H1 (cell line): ENCODE results near the gene ARAP3. TPM values are rescaled to one million over a fixed set of nuclear protein-coding genes. Genes with fewer than 3 reads are reported as not detected.

Experiments used
- CBX5 ChIP-seq: fragments of 300-800, 300-1000 bp; sonication (generic); IDR thresholded peaks from 2 replicates; pipeline ENCODE4 v1.7.1; 2016; ENCODE audit warnings: antibody characterized with exemption, low read length, low read depth
- KDM1A ChIP-seq: fragments of 200-600, 300-600 bp; sonication (generic); IDR thresholded peaks from 2 replicates; pipeline ENCODE4 v1.7.1; 2016; ENCODE audit warnings: mild to moderate bottlenecking, low read length, borderline replicate concordance
- PHF8 ChIP-seq: fragments of 200-600 bp; sonication (generic); conservative IDR thresholded peaks from 2 replicates; pipeline ENCODE4 v1.7.1; 2012; ENCODE audit warnings: low read depth, mild to moderate bottlenecking, inconsistent platforms, low read length, moderate library complexity
- SIN3A ChIP-seq, 2 experiments: IDR thresholded peaks in 1 of 2; conservative IDR thresholded peaks in 1 of 2; 2 replicates each; pipeline ENCODE4 v1.6.1; 2011 to 2012; ENCODE audit warnings: low read length in 2 of 2, improper control_type of control experiment in 1 of 2, low read depth in 1 of 2, mild to moderate bottlenecking in 1 of 2
- TBP ChIP-seq: IDR thresholded peaks from 2 replicates; pipeline ENCODE4 v1.6.1; 2011; ENCODE audit warnings: low read depth, low read length, improper control_type of control experiment
- TEAD4 ChIP-seq: IDR thresholded peaks from 2 replicates; pipeline ENCODE4 v1.6.1; 2012; ENCODE audit warnings: low read depth, low read length, inconsistent platforms, mixed read lengths
- YY1 ChIP-seq: IDR thresholded peaks from 2 replicates; pipeline ENCODE4 v1.6.1; 2011; ENCODE audit warnings: low read depth, mild to moderate bottlenecking, low read length
- polyA plus RNA-seq, 7 experiments: library from polyadenylated mRNA; depleted of rRNA in 3 of 7; stranded (reverse) in 5 of 7; unstranded in 2 of 7; fragments of >200 nt in 5 of 7; fragments of 200-250 nt in 2 of 7; gene quantifications; 1 replicate in 5 of 7; 2 replicates in 1 of 7; 4 replicates in 1 of 7; pipeline versions ENCODE4 v1.2.1 to v1.2.3, GENCODE V29; 2011 to 2013; ENCODE audit warnings: missing spikeins in 2 of 7, mixed read lengths in 2 of 7
- total RNA-seq: library from RNA; stranded (reverse); fragmentation: NEBNext Ultra II Directional; extraction: Animal tissue kit (Norgen Biotek cat#: 25700); gene quantifications from 2 replicates; pipeline ENCODE4 v1.2.1, GENCODE V29; 2021
- TF ChIP-seq, protein P1 (sequence below): fragments of 300-600 bp; sonication (generic); IDR thresholded peaks from 2 replicates; pipeline ENCODE4 v1.7.1; 2012; ENCODE audit warnings: low read length, moderate library complexity, mild to moderate bottlenecking, inconsistent platforms; ENCODE audit not compliant: insufficient replicate concordance
- TF ChIP-seq, protein P2 (sequence below): IDR thresholded peaks from 2 replicates; pipeline ENCODE4 v1.6.1; 2012; ENCODE audit warnings: inconsistent platforms

The ARAP3 gene
- total and polyA plus RNA-seq, 2 of the 8 experiments (the other 6 are each of a cell fraction or from before 2014, with no cell fraction given), result 14.4 to 48.6 TPM

DNA sequence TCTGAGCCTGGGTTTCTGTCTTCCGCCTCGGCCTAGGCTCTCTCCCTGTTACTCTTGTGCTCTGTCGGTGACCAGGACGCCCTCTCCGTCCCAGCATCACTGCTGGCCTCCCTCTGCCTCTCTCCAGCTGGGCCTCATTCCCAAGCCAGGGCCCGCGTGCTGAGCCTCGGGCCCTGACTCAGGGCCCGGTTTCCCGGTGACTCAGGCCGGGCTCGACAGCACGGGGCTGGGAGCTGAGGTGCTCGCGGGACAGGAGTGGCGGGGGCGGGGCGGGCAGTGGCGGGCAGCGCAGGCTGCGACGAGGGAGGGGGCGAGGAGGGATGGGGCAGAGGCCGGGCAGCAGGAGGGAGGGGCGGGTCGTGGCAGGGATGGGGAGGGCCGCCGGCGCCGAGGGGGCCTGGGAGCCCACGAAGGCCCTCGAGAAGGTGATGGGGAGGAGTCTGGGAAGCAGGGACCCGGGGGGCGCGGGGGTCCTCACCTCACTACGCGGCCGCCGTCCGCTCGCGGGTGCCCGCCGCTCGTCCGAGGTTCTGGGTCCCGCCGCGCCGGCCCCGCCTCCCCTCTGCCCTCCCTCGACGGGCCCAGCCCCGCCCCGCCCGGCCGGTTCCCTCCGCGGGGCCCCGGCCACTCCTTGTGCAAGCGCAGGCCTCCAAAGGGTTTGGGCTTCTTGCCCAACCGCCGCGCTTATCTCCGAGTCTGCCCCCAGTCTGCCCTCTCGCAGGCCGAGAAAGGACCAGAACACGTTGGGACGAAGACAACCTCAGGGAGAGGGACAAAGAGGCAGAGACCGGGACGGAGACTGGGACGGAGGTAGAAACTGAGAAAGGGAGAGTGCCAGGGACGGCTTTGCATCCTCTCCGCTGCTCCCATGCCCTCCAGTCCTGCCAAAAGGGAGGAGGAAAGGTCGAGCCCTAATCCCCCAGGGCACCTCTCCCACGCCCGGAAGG is at the start of gene ARAP3 (continued):
- TF ChIP-seq YY1, result no peak
- no peak for TF ChIP-seq KDM1A
- TF ChIP-seq, protein P1, sequence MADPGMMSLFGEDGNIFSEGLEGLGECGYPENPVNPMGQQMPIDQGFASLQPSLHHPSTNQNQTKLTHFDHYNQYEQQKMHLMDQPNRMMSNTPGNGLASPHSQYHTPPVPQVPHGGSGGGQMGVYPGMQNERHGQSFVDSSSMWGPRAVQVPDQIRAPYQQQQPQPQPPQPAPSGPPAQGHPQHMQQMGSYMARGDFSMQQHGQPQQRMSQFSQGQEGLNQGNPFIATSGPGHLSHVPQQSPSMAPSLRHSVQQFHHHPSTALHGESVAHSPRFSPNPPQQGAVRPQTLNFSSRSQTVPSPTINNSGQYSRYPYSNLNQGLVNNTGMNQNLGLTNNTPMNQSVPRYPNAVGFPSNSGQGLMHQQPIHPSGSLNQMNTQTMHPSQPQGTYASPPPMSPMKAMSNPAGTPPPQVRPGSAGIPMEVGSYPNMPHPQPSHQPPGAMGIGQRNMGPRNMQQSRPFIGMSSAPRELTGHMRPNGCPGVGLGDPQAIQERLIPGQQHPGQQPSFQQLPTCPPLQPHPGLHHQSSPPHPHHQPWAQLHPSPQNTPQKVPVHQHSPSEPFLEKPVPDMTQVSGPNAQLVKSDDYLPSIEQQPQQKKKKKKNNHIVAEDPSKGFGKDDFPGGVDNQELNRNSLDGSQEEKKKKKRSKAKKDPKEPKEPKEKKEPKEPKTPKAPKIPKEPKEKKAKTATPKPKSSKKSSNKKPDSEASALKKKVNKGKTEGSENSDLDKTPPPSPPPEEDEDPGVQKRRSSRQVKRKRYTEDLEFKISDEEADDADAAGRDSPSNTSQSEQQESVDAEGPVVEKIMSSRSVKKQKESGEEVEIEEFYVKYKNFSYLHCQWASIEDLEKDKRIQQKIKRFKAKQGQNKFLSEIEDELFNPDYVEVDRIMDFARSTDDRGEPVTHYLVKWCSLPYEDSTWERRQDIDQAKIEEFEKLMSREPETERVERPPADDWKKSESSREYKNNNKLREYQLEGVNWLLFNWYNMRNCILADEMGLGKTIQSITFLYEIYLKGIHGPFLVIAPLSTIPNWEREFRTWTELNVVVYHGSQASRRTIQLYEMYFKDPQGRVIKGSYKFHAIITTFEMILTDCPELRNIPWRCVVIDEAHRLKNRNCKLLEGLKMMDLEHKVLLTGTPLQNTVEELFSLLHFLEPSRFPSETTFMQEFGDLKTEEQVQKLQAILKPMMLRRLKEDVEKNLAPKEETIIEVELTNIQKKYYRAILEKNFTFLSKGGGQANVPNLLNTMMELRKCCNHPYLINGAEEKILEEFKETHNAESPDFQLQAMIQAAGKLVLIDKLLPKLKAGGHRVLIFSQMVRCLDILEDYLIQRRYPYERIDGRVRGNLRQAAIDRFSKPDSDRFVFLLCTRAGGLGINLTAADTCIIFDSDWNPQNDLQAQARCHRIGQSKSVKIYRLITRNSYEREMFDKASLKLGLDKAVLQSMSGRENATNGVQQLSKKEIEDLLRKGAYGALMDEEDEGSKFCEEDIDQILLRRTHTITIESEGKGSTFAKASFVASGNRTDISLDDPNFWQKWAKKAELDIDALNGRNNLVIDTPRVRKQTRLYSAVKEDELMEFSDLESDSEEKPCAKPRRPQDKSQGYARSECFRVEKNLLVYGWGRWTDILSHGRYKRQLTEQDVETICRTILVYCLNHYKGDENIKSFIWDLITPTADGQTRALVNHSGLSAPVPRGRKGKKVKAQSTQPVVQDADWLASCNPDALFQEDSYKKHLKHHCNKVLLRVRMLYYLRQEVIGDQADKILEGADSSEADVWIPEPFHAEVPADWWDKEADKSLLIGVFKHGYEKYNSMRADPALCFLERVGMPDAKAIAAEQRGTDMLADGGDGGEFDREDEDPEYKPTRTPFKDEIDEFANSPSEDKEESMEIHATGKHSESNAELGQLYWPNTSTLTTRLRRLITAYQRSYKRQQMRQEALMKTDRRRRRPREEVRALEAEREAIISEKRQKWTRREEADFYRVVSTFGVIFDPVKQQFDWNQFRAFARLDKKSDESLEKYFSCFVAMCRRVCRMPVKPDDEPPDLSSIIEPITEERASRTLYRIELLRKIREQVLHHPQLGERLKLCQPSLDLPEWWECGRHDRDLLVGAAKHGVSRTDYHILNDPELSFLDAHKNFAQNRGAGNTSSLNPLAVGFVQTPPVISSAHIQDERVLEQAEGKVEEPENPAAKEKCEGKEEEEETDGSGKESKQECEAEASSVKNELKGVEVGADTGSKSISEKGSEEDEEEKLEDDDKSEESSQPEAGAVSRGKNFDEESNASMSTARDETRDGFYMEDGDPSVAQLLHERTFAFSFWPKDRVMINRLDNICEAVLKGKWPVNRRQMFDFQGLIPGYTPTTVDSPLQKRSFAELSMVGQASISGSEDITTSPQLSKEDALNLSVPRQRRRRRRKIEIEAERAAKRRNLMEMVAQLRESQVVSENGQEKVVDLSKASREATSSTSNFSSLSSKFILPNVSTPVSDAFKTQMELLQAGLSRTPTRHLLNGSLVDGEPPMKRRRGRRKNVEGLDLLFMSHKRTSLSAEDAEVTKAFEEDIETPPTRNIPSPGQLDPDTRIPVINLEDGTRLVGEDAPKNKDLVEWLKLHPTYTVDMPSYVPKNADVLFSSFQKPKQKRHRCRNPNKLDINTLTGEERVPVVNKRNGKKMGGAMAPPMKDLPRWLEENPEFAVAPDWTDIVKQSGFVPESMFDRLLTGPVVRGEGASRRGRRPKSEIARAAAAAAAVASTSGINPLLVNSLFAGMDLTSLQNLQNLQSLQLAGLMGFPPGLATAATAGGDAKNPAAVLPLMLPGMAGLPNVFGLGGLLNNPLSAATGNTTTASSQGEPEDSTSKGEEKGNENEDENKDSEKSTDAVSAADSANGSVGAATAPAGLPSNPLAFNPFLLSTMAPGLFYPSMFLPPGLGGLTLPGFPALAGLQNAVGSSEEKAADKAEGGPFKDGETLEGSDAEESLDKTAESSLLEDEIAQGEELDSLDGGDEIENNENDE, result no peak
- TF ChIP-seq TBP, result peak; percentile 38; the same call in 1 of the 2 replicates
- TF ChIP-seq, protein P2, sequence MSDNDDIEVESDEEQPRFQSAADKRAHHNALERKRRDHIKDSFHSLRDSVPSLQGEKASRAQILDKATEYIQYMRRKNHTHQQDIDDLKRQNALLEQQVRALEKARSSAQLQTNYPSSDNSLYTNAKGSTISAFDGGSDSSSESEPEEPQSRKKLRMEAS, result peak; percentile 70
- TF ChIP-seq TEAD4, result no peak
- TF ChIP-seq SIN3A (conservative IDR thresholded peaks at IDR 0.05 in 1 of 2, IDR thresholded peaks at IDR 0.05 in 1 of 2; ENCODE audit: low read depth in 1 of 2, low read length in 2 of 2), result 0 out of 4 replicates have a peak, but pooled peaks of 1 of the 2 experiments have one; percentile 16
- TF ChIP-seq CBX5, result no peak
- TF ChIP-seq PHF8, result peak; percentile 45
